NCI-H510A (cell line): ENCODE results near the gene EIF4G3.
"Not testable (repeated sequence)": the region's sequence is repeated elsewhere in the genome, so short reads cannot be mapped to it uniquely, and the experiment has no call there.

Experiments
- DNase-seq: peaks from one replicate; lab custom pipeline; 2025; lab: John Stamatoyannopoulos, UW

Gene EIF4G3

DNA sequence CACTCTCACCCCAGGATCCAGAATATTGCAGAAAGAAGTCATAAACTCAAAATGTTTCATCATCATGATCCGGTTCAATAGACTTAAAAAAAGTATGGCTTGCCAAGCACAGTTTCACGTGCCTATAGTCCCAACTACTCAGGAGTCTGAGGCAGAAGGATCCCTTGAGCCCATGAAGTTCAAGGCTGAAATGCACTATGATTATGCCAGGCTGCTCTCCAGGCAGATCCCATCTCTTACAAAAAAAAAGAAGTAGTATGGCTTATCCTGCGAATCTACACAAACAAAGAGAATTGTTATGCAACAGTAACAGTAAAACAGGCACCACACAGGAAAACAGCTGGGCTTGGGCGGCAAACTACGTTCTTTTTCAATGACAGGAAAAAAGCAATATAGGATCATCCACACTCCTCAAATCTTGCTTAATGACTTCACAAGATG is 76.2 kb downstream of the EIF4G3 start:
- no peak for DNase-seq

DNA sequence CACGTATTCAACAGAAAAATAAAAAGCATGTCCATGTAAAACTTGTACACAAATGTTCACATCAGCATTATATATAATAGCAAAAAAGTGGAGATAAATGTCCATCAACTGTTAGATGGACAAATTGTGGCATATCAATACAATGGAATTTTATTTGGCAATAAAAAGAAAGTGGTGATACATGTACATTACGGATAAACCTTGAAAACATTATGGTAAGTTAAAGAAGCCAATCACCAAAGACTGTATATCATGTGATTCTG is 76.9 kb downstream of the EIF4G3 start:
- no peak for DNase-seq

DNA sequence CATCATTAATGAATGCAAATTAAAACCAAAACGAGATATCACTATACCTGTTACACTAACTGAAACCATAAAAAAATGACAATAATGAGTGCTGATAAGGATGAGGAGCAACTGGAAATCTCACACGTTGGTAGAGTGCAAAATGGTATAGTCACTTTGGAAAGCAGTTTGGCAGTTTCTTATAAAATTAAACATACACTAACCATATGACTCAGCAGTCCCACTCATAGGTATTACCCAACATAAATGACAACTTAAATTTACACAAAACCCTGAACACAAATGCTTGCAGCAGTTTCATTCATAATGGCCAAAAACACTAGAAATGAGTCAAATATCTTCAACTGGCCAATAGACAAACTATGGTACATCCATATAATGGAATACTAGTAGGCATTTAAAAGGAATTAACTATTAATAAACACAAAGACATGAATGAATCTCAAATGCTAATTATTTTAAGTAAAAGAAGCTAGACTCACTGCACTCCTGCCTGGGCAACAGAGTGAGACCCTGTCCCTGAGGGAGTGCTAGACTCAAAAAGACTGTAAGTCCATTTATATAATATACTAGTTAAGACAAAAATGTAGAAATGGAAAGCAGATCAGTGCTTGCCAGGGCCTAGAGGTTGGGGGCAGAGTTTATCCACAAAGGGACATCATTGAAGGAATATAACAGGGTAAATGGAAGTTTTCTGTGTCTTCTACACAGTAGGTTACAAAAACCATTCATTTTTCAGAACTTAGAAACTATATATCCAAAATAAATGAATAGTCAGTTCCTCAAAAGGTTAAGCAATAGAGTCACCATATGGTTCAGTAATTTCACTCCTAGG is 77.4 kb downstream of the EIF4G3 start:
- no peak for DNase-seq

DNA sequence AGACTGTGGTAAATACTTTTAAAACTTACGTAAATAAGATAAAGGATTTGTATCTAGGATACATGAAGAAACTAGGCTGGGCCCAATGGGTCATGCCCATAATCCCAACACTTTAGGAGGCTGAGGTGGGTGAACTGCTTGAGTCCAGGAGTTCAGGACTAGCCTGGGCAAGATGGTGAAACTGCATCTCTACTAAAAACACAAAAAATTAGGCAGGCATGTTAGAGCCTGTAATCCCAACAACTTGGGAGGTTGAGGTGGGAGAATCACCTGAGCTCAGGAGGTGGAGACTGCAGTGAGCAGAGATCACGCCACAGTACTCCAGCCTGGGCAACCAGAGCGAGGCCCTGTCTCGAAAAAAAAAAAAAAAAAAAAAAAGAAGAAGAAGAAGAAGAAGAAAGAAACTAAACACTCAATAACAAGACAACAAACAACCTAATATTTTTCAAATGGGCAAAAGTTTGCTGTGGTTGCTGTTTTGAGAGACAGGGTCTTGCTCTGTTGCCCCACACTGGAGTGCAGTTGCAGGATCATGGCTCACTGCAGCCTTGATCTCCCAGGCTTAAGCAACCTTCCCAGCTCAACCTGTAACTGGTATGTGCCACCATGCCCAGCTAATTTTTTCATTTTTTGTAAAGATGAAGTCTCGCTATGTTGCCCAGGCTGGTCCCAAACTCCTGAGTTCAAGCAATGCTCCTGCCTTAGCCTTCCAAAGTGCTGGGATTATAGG is 78.3 kb downstream of the EIF4G3 start:
- DNase-seq: no peak

DNA sequence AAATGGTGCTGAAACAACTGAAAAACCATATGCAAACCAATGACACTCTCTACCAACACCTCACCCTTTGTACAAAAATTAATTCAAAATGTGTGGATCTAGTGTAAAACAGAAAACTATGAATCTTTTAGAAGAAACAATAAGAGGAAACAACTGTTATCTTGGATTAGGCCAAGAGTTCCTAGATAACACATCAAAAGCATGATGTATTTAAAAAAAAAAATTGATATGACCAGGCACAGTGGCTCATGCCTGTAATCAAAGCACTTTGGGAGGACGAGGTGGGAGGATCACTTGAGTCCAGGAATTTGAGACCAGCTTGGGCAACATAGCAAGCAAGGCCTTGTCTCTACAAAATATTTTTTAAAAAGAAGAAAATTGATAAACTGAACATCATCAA is 79.0 kb downstream of the EIF4G3 start:
- no peak for DNase-seq

DNA sequence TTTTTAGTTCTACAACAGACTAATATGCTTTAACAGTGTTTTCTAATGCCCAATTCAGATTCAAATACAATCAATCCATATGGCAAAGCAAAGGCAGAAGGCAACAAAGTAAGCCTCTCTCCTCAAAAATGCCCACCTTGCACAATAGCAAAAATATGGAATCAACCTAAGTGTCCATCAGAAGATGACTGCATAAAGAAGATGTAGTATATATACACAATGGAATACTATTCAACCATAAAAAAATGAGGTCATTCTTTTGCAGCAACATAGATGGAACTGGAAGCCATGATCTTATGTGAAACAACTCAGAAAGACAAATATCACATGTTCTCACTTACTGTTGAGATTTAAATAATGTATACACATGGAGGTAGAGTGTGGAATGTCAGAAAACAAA is 80.7 kb downstream of the EIF4G3 start:
- DNase-seq: no peak

DNA sequence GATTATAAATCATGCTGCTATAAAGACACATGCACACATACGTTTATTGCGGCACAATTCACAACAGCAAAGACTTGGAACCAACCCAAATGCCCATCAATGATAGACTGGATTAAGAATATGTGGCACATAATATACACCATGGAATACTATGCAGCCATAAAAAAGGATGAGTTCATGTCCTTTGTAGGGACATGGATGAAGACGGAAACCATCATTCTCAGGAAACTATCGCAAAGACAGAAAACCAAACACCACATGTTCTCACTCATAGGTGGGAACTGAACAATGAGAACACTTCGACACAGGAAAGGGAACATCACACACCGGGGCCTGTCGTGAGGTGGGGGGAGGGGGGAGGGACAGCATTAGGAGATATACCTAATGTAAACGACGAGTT is 82.4 kb downstream of the EIF4G3 start:
- DNase-seq: not testable (repeated sequence)

DNA sequence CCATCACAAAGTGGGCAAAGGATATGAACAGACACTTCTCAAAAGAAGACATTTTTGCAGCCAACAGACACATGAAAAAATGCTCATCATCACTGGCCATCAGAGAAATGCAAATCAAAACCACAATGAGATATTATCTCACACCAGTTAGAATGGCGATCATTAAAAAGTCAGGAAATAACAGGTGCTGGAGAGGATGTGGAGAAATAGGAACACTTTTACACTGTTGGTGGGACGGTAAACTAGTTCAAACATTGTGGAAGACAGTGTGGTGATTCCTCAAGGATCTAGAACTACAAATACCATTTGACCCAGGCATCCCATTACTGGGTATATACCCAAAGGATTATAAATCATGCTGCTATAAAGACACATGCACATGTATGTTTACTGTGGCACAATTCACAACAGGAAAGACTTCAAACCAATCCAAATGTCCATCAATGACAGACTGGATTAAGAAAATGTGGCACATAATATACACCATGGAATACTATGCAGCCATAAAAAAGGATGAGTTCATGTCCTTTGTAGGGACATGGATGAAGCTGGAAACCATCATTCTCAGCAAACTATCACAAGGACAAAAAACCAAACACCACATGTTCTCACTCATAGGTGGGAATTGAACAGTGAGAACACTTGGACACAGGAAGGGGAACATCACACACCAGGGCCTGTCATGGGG is 83.3 kb downstream of the EIF4G3 start:
- not testable (repeated sequence) for DNase-seq

DNA sequence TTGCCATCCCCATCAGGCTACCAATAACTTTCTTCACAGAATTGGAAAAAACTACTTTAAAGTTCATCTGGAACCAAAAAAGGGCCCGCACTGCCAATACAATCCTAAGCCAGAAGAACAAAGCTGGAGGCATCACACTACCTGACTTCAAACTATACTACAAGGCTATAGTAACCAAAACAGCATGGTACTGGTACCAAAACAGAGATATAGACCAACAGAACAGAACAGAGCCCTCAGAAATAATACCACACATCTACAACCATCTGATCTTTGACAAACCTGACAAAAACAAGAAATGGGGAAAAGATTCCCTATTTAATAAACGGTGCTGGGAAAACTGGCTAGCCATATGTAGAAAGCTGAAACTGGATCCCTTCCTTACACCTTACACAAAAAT is 84.2 kb downstream of the EIF4G3 start:
- not testable (repeated sequence) for DNase-seq

DNA sequence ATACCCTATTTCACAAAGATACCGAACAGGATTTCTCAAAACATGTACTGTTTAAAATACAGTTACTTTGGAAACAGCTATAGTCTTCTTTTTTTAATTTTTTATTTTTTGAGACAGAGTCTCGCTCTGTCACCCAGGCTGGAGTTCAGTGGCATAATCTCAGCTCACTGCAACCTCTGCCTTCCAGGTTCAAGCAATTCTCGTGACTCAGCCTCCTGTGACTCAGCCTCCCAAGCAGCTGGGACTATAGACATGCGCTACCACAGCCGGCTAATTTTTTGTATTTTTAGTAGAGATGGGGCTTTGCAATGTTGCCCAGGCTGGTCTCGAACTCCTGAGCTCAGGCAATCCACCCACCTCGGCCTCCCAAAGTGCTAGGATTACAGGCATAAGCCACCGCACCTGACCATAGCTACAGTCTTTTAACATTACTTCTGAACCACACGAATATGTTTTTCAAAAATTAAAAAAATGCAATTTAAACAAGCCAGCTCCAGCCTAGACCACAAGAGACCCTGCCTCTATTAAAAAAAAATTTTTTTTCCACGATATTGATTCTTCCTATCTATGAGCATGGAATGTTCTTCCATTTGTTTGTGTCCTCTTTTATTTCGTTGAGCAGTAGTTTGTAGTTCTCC is 85.5 kb downstream of the EIF4G3 start:
- DNase-seq: not testable (repeated sequence)

DNA sequence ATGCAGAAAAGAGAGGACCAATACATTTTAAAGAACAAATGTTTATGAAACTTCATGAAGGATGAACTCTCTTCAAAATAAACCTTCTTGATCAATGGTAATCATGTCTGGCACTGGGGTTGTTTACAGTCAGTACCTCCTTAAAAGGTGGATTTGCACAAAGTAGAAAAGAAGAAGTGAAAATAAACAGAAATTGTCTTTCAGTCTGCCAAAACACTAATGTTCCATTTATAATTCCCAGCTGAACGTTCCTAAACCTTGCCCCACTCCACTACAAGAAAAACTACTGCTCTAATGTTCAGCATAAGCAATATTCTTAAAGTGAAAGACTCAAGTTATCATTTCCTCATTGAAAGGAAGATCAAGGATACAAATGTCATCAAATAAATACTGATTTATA is 86.2 kb downstream of the EIF4G3 start:
- DNase-seq: no peak

DNA sequence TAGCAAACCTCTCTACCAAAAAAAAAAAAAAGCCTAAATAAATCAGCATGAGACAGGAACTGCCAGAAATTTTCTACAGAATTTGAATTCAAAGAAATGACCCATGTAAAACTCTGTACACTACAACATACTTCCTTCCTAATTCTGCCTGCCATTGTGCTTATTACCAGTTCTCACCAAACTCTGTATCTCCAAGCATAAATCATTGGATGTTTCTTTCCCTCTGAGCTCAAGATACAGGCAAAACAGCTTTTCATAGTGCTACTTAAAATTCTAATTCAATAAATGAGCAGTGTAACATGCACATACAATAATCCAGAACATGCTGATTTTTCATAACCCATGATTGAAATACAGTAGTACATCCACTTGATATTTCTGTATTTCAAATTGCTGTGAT is 87.0 kb downstream of the EIF4G3 start:
- no peak for DNase-seq

DNA sequence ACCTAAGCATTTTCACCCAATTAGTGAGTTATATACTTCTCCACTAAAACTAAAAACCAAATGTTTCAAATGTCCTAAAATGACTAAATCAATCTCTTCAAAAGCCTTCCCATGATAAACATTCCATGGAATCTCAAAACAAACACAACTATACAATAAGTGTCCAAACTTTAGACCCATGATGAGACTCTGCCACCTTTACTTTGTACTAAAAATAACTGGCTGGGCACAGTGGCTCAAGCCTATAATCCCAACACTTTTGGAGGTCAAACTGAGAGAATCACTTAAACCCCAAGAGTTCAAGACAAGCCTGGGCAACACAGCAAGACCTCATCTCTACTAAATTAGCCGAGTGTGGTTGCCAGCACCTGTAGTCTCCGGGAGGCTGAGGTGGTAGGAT is 87.4 kb downstream of the EIF4G3 start:
- DNase-seq: no peak

DNA sequence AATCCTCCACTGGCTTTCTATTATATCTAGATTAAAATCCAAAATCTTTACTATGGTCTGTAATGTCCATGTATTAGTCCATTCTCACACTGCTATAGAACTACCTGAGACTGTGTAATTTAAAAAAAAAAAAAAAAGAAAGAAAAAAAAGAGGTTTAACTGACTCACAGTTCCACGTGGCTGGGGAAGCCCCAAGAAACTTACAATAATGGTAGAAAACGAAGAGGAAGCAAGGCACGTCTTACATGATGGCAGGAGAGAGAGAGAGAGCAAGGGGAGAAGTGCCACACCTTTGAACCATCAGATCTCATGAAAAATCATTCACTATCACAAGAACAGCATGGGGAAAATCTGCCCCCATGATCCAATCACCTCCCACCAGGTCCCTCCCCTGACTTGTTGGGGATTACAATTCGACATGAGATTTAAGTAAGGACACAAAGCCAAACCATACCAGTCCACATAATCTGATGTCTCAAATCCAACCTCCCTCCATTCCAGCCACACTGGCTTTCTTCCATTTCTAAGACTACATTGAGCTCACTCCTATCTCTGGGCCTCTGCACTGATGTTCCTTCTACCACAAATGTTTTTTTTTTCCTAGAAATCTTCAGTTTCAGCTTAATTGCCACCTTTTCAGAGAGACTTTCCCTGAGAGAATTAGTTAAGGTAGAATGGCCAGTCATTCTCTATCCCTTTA is 92.4 kb downstream of the EIF4G3 start:
- no peak for DNase-seq

DNA sequence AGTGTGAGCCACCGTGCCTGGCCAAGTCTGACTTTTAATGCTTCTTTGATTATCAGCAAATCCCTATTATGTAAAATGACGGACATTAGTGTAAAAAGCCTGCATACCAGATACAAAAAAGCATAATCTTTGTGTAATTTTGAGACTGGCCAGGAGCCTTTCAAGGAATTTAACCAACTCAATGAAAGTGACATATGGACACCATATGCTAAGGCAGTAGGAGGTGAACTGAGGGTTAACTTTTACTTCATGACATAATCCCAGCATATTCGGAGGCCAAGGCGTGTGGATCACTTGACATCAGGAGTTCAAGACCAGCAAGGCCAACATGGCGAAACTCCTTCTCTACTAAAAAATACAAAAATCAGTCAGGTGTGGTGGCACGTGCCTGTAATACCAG is 94.6 kb downstream of the EIF4G3 start:
- DNase-seq: no peak

DNA sequence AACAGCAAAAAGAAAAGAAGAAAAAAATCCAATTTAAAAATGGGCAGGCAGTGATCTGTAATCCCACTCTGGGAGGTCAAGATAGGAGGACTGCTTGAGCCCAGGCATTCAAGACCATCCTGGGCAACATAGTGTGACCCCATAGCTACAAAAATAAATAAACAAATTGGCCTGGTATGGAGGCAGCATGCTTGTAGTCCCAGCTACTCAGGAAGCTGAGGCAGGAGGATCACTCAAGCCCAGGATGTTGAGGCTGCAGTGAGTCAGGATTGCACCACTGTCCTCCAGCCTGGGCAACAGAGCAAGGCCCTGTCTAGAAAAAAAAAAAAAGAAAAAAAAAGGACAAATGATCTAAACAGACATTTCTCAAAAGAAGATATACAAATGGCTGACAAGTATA is 99.6 kb downstream of the EIF4G3 start:
- no peak for DNase-seq

DNA sequence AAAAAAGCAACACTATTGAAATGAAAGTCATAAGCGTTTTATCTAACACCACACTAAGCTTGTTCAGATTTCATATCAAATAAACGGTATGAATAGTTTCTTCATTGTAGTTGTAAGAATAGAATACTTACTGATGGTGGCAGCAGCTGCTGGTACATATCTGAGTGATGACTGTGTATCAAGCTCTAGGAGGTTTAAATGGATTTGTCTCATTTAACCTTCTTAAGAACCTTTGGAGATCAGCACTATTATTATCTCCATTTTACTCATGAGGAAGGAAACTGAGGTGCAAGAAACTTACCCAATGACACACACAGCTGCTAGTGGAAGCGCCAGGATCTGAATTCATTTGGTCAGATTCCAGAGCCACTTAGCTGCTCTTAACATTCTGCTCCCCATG is 104.0 kb downstream of the EIF4G3 start:
- DNase-seq: no peak

DNA sequence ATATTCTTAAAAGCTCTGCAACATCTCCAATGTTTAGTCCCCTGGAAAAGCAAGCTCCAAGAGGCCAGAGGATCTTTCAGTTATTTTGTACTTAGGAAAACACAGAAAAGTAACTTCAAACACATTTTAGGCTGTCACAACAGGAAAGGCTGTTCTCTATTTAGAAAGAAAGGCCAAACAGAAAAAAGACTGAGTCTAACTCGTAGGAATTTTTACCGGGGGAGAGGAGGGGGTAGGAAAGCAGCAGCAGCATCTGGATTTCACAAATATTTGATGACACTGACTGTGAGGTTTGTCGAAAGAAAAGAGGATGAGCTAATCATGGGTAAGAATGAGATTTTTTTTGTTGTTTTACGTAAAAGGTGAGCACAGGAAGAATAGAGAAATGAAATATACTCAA is 107.1 kb downstream of the EIF4G3 start:
- no peak for DNase-seq

DNA sequence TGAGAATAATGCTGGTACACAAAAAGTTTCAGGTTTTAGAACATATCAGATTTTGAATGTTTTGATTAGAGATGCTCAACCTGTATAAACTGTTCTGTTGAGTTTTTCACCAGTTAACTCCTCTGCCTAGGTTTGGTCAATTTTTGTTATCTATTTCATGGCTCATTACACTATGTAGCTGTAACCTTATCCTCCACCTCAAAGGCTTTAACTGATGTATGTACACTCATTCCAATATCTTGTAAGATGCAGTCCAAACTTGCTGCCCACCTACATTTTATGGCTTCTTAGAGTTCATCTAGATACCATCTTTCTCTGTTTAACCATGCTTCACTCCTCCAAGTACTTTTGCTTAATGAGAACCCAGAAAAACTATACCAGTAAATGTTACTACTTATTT is 107.8 kb downstream of the EIF4G3 start:
- no peak for DNase-seq

DNA sequence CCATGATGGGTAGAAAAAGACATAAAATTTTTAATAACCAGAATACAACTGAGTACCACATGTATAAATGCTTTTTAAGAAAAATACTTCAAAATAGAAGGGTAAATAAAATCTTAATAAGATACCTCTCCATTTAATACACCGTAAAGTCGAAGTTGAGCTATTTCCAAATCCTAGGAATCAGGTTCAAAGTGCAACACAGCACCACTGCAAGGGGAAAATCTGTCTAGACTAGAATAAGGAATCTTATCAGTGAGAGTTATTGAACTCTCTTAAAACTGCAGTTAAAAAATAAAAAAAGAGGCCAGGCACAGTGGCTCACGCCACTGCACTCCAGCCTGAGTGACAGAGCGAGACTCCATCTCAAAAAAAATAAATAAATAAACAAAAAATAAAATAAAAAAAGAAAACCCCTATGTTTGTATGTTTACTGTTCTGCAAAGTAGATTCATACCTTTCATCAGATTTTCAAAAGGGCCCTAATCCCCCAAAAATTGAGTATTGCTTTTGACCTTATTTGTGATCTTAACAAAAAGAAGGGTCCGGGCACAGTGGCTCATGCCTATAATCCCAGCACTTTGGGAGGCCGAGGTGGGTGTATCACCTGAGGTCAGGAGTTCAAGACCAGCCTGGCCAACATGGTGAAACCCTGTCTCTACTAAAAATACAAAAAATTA is 109.0 kb downstream of the EIF4G3 start:
- DNase-seq: no peak

DNA sequence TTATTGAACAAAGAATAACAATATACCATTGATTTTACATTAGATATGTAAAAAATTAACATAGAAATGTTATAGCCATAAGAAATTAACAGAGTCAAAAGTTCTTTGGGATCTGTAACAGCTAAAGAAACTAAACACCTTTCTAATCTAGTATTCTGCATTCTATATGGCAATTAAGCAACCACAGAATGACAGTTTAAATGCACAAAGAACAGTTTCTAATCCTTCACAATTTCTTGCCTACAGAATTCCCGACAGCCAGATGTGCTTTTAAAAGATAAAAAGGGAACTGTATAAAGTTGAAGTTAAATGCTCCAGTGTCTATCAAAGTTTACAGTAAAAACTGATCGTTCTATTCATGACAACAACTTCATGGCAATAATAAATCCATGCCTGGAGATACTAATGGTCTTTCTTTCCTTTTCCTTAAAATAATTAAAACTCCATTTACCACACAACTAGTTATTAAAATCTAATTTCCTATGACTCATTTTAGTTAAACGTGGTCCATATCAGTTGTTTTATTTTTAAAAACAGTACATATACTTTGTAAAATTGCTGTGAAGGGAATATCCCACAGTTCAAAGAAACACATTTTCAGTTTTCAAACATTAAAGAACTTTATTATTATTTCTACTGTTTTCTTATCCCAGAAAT is 110.2 kb downstream of the EIF4G3 start:
- DNase-seq: no peak
